ENCODE data around the gene SHANK2. TPM values are rescaled to one million over a fixed set of nuclear protein-coding genes. Genes with fewer than 3 reads are reported as not detected.

The SHANK2 gene
- total RNA-seq, 1 donor from 2014 or later, result 11.0 TPM

- no peaks in the 10 kb centered on the region for H3K36me3 ChIP-seq
- intact Hi-C loops (cut with DNase I), result no loop called here
- peaks cover under 1% of the 10 kb centered on the region for H3K4me1 ChIP-seq
- H3K9me3 ChIP-seq, result no peaks in the 10 kb centered on the region
- no peaks in the 10 kb centered on the region for H3K27me3 ChIP-seq
- DNase-seq (ENCODE audit: extremely low spot score in 2 of 2), result peak in 1 of 2 donors; percentile 25
- H3K4me3 ChIP-seq, result no peak overlapping the region
- no peak for TF ChIP-seq POLR2AphosphoS5 (IDR thresholded peaks at IDR 0.05; ENCODE audit: insufficient read depth in 1 of 2, low read depth in 1 of 2)
- no peak for TF ChIP-seq CTCF (IDR thresholded peaks at IDR 0.05)
- no peak overlapping the region for H3K27ac ChIP-seq
Observed at GRCh38 chr11:71245601-71246391, 6.6 kb downstream of the SHANK2 start.

GRCh38 chr11:71244116-71244810 is 8.1 kb downstream of the SHANK2 start:
- H3K9me3 ChIP-seq, result no peaks in the 10 kb centered on the region
- TF ChIP-seq POLR2AphosphoS5 (IDR thresholded peaks at IDR 0.05; ENCODE audit: insufficient read depth in 1 of 2, low read depth in 1 of 2) (no peak), POLR2A (IDR thresholded peaks at IDR 0.05) (no peak), CTCF (IDR thresholded peaks at IDR 0.05) (no peak)
- no peaks in the 10 kb centered on the region for H3K4me1 ChIP-seq
- peaks cover 4% of the 10 kb centered on the region for H3K27me3 ChIP-seq
- no peak for DNase-seq (ENCODE audit: extremely low spot score in 2 of 2)
- intact Hi-C loops (cut with DNase I), result no loop called here
- H3K36me3 ChIP-seq, result no peaks in the 10 kb centered on the region
- H3K4me3 ChIP-seq, result no peak overlapping the region
- H3K27ac ChIP-seq, result no peak overlapping the region

- peak in 1 of 2 donors; percentile 13 for DNase-seq (ENCODE audit: extremely low spot score in 2 of 2)
- Histone ChIP-seq H3K36me3 (no peaks in the 10 kb centered on the region), H3K27ac (no peak overlapping the region), H3K9me3 (no peaks in the 10 kb centered on the region), H3K4me3 (no peak overlapping the region), H3K27me3 (peaks cover 4% of the 10 kb centered on the region), H3K4me1 (no peaks in the 10 kb centered on the region)
- intact Hi-C loops (cut with DNase I), result no loop called here
- TF ChIP-seq POLR2A (IDR thresholded peaks at IDR 0.05) (no peak), POLR2AphosphoS5 (IDR thresholded peaks at IDR 0.05; ENCODE audit: insufficient read depth in 1 of 2, low read depth in 1 of 2) (no peak), CTCF (IDR thresholded peaks at IDR 0.05) (no peak)
Observed at GRCh38 chr11:71242391-71242790, 10.0 kb downstream of the SHANK2 start.

- TF ChIP-seq CTCF (IDR thresholded peaks at IDR 0.05) (no peak), POLR2A (IDR thresholded peaks at IDR 0.05) (no peak), POLR2AphosphoS5 (IDR thresholded peaks at IDR 0.05; ENCODE audit: insufficient read depth in 1 of 2, low read depth in 1 of 2) (no peak)
- Histone ChIP-seq H3K27me3 (peaks cover 4% of the 10 kb centered on the region), H3K36me3 (no peaks in the 10 kb centered on the region), H3K4me3 (no peak overlapping the region), H3K9me3 (no peaks in the 10 kb centered on the region), H3K27ac (no peak overlapping the region), H3K4me1 (no peaks in the 10 kb centered on the region)
- intact Hi-C loops (cut with DNase I), result no loop called here
- peak in 1 of 2 donors; percentile 83 for DNase-seq (ENCODE audit: extremely low spot score in 2 of 2)
Observed at GRCh38 chr11:71241721-71242259, 10.6 kb downstream of the SHANK2 start.
